SJSA1 (cell line): ENCODE results near the gene INHA. TPM values are rescaled to one million over a fixed set of nuclear protein-coding genes. Genes with fewer than 3 reads are reported as not detected.

Experiments used
- DNase-seq, 2 experiments: peaks; one replicate each; pipeline ENCODE4 v3.0.0-alpha.2; 2015 to 2020; ENCODE audit warnings: low spot score in 2 of 2, low read depth in 1 of 2
- H3K27ac ChIP-seq: fragments of 250-450 bp; sonication (Bioruptor Pico); 2 replicates; pipeline ENCODE4 v1.5.1; 2020; ENCODE audit warnings: mild to moderate bottlenecking, moderate library complexity
- H3K27me3 ChIP-seq: fragments of 250-450 bp; sonication (Bioruptor Pico); replicated peaks from 2 replicates; pipeline ENCODE4 v1.5.1; 2020; ENCODE audit warnings: mild to moderate bottlenecking, moderate library complexity
- H3K36me3 ChIP-seq: fragments of 250-450 bp; sonication (Bioruptor Pico); 2 replicates; pipeline ENCODE4 v1.5.1; 2020; ENCODE audit warnings: mild to moderate bottlenecking
- H3K4me1 ChIP-seq: fragments of 250-450 bp; sonication (Bioruptor Pico); replicated peaks from 2 replicates; pipeline ENCODE4 v1.6.1; 2021; ENCODE audit warnings: mild to moderate bottlenecking
- H3K4me3 ChIP-seq: fragments of 250-450 bp; sonication (Bioruptor Pico); 2 replicates; pipeline ENCODE4 v1.5.1; 2020; ENCODE audit warnings: mild to moderate bottlenecking
- H3K9me3 ChIP-seq: fragments of 250-450 bp; sonication (Bioruptor Pico); replicated peaks from 2 replicates; pipeline ENCODE4 v1.5.1; 2020; ENCODE audit warnings: mild to moderate bottlenecking
- total RNA-seq: library from RNA; depleted of rRNA; stranded (reverse); fragments of >200 nt; shearing (Covaris generic); gene quantifications from 2 replicates; pipeline ENCODE4 v1.2.3, GENCODE V29; 2014

INHA gene
- total RNA-seq, 1 experiment from 2014 or later, result 0.11 TPM

GRCh38 chr2:219545943-219546352 is 26.2 kb upstream of the INHA start:
- Histone ChIP-seq H3K4me3 (no peak overlapping the region), H3K27ac (no peak overlapping the region), H3K4me1 (peaks cover 4% of the 10 kb centered on the region), H3K36me3 (peaks cover 9% of the 10 kb centered on the region), H3K27me3 (no peaks in the 10 kb centered on the region), H3K9me3 (no peaks in the 10 kb centered on the region)
- DNase-seq, result no peak

- H3K4me3 ChIP-seq, result no peak overlapping the region
- no peaks in the 10 kb centered on the region for H3K27me3 ChIP-seq
- no peaks in the 10 kb centered on the region for H3K9me3 ChIP-seq
- H3K27ac ChIP-seq, result no peak overlapping the region
- no peaks in the 10 kb centered on the region for H3K36me3 ChIP-seq
- H3K4me1 ChIP-seq, result peaks cover 16% of the 10 kb centered on the region
- DNase-seq, result no peak
Measured at GRCh38 chr2:219547621-219548020, 24.5 kb upstream of the INHA start.

- Histone ChIP-seq H3K4me3 (no peak overlapping the region), H3K27ac (no peak overlapping the region), H3K4me1 (peaks cover 20% of the 10 kb centered on the region), H3K36me3 (no peaks in the 10 kb centered on the region), H3K9me3 (no peaks in the 10 kb centered on the region), H3K27me3 (no peaks in the 10 kb centered on the region)
- DNase-seq, result no peak
Measured at GRCh38 chr2:219548990-219549389, 23.1 kb upstream of the INHA start.

GRCh38 chr2:219549619-219550018 is 22.5 kb upstream of the INHA start:
- H3K9me3 ChIP-seq, result no peaks in the 10 kb centered on the region
- H3K4me3 ChIP-seq, result no peak overlapping the region
- DNase-seq, result no peak
- H3K27me3 ChIP-seq, result no peaks in the 10 kb centered on the region
- H3K36me3 ChIP-seq, result no peaks in the 10 kb centered on the region
- H3K4me1 ChIP-seq, result peaks cover 17% of the 10 kb centered on the region
- H3K27ac ChIP-seq, result no peak overlapping the region

GRCh38 chr2:219551441-219552381 is 20.4 kb upstream of the INHA start:
- peak in 1 of 2 experiments; percentile 57 for DNase-seq
- Histone ChIP-seq H3K4me3 (peak overlapping the region; percentile 52), H3K27me3 (no peaks in the 10 kb centered on the region), H3K36me3 (no peaks in the 10 kb centered on the region), H3K4me1 (peaks cover 17% of the 10 kb centered on the region), H3K27ac (no peak overlapping the region), H3K9me3 (no peaks in the 10 kb centered on the region)

GRCh38 chr2:219552382-219553167 is 19.5 kb upstream of the INHA start:
- no peak overlapping the region for H3K27ac ChIP-seq
- DNase-seq, result peak; percentile 90 to 97
- no peaks in the 10 kb centered on the region for H3K9me3 ChIP-seq
- no peaks in the 10 kb centered on the region for H3K36me3 ChIP-seq
- peaks cover 17% of the 10 kb centered on the region for H3K4me1 ChIP-seq
- H3K27me3 ChIP-seq, result no peaks in the 10 kb centered on the region
- H3K4me3 ChIP-seq, result peak overlapping the region; percentile 52

- DNase-seq, result no peak
- Histone ChIP-seq H3K9me3 (no peaks in the 10 kb centered on the region), H3K4me1 (peaks cover 17% of the 10 kb centered on the region), H3K4me3 (peak overlapping the region; percentile 52), H3K36me3 (no peaks in the 10 kb centered on the region), H3K27me3 (no peaks in the 10 kb centered on the region), H3K27ac (no peak overlapping the region)
Measured at GRCh38 chr2:219553168-219553417, 19.0 kb upstream of the INHA start.

- Histone ChIP-seq H3K36me3 (no peaks in the 10 kb centered on the region), H3K9me3 (no peaks in the 10 kb centered on the region), H3K27ac (no peak overlapping the region), H3K4me3 (no peak overlapping the region), H3K27me3 (no peaks in the 10 kb centered on the region), H3K4me1 (peaks cover 17% of the 10 kb centered on the region)
- DNase-seq, result no peak
Measured at GRCh38 chr2:219553463-219553963, 18.6 kb upstream of the INHA start.

GRCh38 chr2:219554350-219554749 is 17.8 kb upstream of the INHA start:
- H3K4me3 ChIP-seq, result no peak overlapping the region
- DNase-seq, result no peak
- peaks cover 17% of the 10 kb centered on the region for H3K4me1 ChIP-seq
- H3K27me3 ChIP-seq, result no peaks in the 10 kb centered on the region
- no peaks in the 10 kb centered on the region for H3K36me3 ChIP-seq
- no peak overlapping the region for H3K27ac ChIP-seq
- no peaks in the 10 kb centered on the region for H3K9me3 ChIP-seq

GRCh38 chr2:219555956-219556355 is 16.2 kb upstream of the INHA start:
- H3K27me3 ChIP-seq, result no peaks in the 10 kb centered on the region
- H3K36me3 ChIP-seq, result no peaks in the 10 kb centered on the region
- no peak overlapping the region for H3K4me3 ChIP-seq
- no peaks in the 10 kb centered on the region for H3K9me3 ChIP-seq
- peaks cover 17% of the 10 kb centered on the region for H3K4me1 ChIP-seq
- H3K27ac ChIP-seq, result no peak overlapping the region
- DNase-seq, result no peak

GRCh38 chr2:219556413-219556812 is 15.7 kb upstream of the INHA start:
- peaks cover 14% of the 10 kb centered on the region for H3K4me1 ChIP-seq
- no peak overlapping the region for H3K4me3 ChIP-seq
- no peaks in the 10 kb centered on the region for H3K9me3 ChIP-seq
- no peaks in the 10 kb centered on the region for H3K36me3 ChIP-seq
- no peak for DNase-seq
- H3K27ac ChIP-seq, result no peak overlapping the region
- H3K27me3 ChIP-seq, result no peaks in the 10 kb centered on the region

GRCh38 chr2:219557320-219557719 is 14.8 kb upstream of the INHA start:
- Histone ChIP-seq H3K27ac (no peak overlapping the region), H3K4me1 (peaks cover 7% of the 10 kb centered on the region), H3K4me3 (no peak overlapping the region)

GRCh38 chr2:219557791-219558785 is 14.0 kb upstream of the INHA start:
- H3K9me3 ChIP-seq, result no peaks in the 10 kb centered on the region
- H3K27ac ChIP-seq, result no peak overlapping the region
- H3K27me3 ChIP-seq, result no peaks in the 10 kb centered on the region
- no peaks in the 10 kb centered on the region for H3K36me3 ChIP-seq
- no peak for DNase-seq
- peaks cover under 1% of the 10 kb centered on the region for H3K4me1 ChIP-seq
- no peak overlapping the region for H3K4me3 ChIP-seq

More at GRCh38 chr2:219557320-219557719, 14.8 kb upstream of the INHA start:
- Histone ChIP-seq H3K36me3 (no peaks in the 10 kb centered on the region), H3K27me3 (no peaks in the 10 kb centered on the region), H3K9me3 (no peaks in the 10 kb centered on the region)
- no peak for DNase-seq
